H9 (cell line): ENCODE results near the gene CRLF2. TPM values are rescaled to one million over a fixed set of nuclear protein-coding genes. Genes with fewer than 3 reads are reported as not detected.

ENCODE experiments used
- DNase-seq: peaks from one replicate; pipeline ENCODE4 v3.0.0-alpha.2; 2017
- H2AFZ ChIP-seq: one replicate; pipeline ENCODE4 v1.6.1; 2013; ENCODE audit warnings: mild to moderate bottlenecking, low read length, control low read depth, moderate library complexity
- H2AK5ac ChIP-seq: 2 replicates; pipeline ENCODE4 v1.6.1; 2013; ENCODE audit warnings: low read length, control low read depth, mixed read lengths; ENCODE audit not compliant: insufficient read length
- H2BK120ac ChIP-seq: one replicate; pipeline ENCODE4 v1.6.1; 2013; ENCODE audit warnings: low read depth, mild to moderate bottlenecking, low read length, control low read depth, inconsistent platforms; ENCODE audit not compliant: poor library complexity, severe bottlenecking
- H2BK12ac ChIP-seq: 2 replicates; pipeline ENCODE4 v1.6.1; 2013; ENCODE audit warnings: low read length, control low read depth, mixed read lengths, low read depth; ENCODE audit not compliant: insufficient read length
- H2BK15ac ChIP-seq: 2 replicates; pipeline ENCODE4 v1.6.1; 2013; ENCODE audit warnings: low read depth, low read length, control low read depth
- H2BK20ac ChIP-seq: one replicate; pipeline ENCODE4 v1.6.1; 2013; ENCODE audit warnings: low read depth, mild to moderate bottlenecking, low read length, control low read depth, inconsistent platforms; ENCODE audit not compliant: poor library complexity, severe bottlenecking
- H2BK5ac ChIP-seq: 2 replicates; pipeline ENCODE4 v1.6.1; 2013; ENCODE audit warnings: low read length, control low read depth, mixed read lengths; ENCODE audit not compliant: insufficient read length
- H3K14ac ChIP-seq: 2 replicates; pipeline ENCODE4 v1.6.1; 2013; ENCODE audit warnings: low read length, control low read depth; ENCODE audit not compliant: insufficient read depth
- H3K18ac ChIP-seq: 2 replicates; pipeline ENCODE4 v1.6.1; 2013; ENCODE audit warnings: low read depth, mild to moderate bottlenecking, mixed read lengths, low read length, control low read depth; ENCODE audit not compliant: insufficient read length
- H3K23ac ChIP-seq: 2 replicates; pipeline ENCODE4 v1.6.1; 2013; ENCODE audit warnings: low read length, control low read depth, mixed read lengths, low read depth; ENCODE audit not compliant: insufficient read length
- H3K23me2 ChIP-seq: 2 replicates; pipeline ENCODE4 v1.6.1; 2013; ENCODE audit warnings: low read depth, mild to moderate bottlenecking, mixed read lengths, low read length, control low read depth; ENCODE audit not compliant: insufficient read length, poor library complexity, severe bottlenecking
- H3K27ac ChIP-seq: 2 replicates; pipeline ENCODE4 v1.5.1; 2013; ENCODE audit warnings: low read length, control low read depth, mixed read lengths, low read depth; ENCODE audit not compliant: insufficient read length
- H3K27me3 ChIP-seq: 2 replicates; pipeline ENCODE4 v1.6.1; 2013; ENCODE audit warnings: low read length, control low read depth, inconsistent platforms; ENCODE audit not compliant: insufficient read depth
- H3K4ac ChIP-seq: 2 replicates; pipeline ENCODE4 v1.6.1; 2013; ENCODE audit warnings: low read depth, mild to moderate bottlenecking, control low read depth, inconsistent platforms, low read length, moderate library complexity
- H3K4me1 ChIP-seq: 2 replicates; pipeline ENCODE4 v1.6.1; 2013; ENCODE audit warnings: low read length, control low read depth, inconsistent platforms; ENCODE audit not compliant: insufficient read depth
- H3K4me2 ChIP-seq: 2 replicates; pipeline ENCODE4 v1.6.1; 2013; ENCODE audit warnings: low read length, control low read depth, mixed read lengths; ENCODE audit not compliant: insufficient read length, insufficient read depth
- H3K56ac ChIP-seq: 2 replicates; pipeline ENCODE4 v1.6.1; 2013; ENCODE audit warnings: low read depth, mild to moderate bottlenecking, mixed read lengths, low read length, control low read depth; ENCODE audit not compliant: insufficient read length
- H3K79me1 ChIP-seq: 2 replicates; pipeline ENCODE4 v1.6.1; 2013; ENCODE audit warnings: low read depth, mild to moderate bottlenecking, moderate library complexity, low read length, control low read depth, inconsistent platforms; ENCODE audit not compliant: insufficient read depth, poor library complexity, severe bottlenecking
- H3K79me2 ChIP-seq: 2 replicates; pipeline ENCODE4 v1.6.1; 2013; ENCODE audit warnings: low read length, control low read depth, inconsistent platforms; ENCODE audit not compliant: insufficient read depth
- H3K9ac ChIP-seq: 2 replicates; pipeline ENCODE4 v1.6.1; 2013; ENCODE audit warnings: low read length, control low read depth, mixed read lengths; ENCODE audit not compliant: insufficient read length; ENCODE audit errors: extremely low read depth
- H3K9me3 ChIP-seq: one replicate; pipeline ENCODE4 v1.6.1; 2013; ENCODE audit warnings: low read depth, low read length, inconsistent platforms; ENCODE audit not compliant: control insufficient read depth
- H3T11ph ChIP-seq: one replicate; pipeline ENCODE4 v1.6.1; 2013; ENCODE audit warnings: mild to moderate bottlenecking, low read length, control low read depth, inconsistent platforms
- H4K20me1 ChIP-seq: one replicate; pipeline ENCODE4 v1.6.1; 2013; ENCODE audit not compliant: control insufficient read depth, insufficient read length, insufficient read depth
- H4K5ac ChIP-seq: 2 replicates; pipeline ENCODE4 v1.6.1; 2013; ENCODE audit warnings: low read depth, mild to moderate bottlenecking, mixed read lengths, low read length, control low read depth; ENCODE audit not compliant: insufficient read length
- H4K8ac ChIP-seq: replicated peaks from 2 replicates; pipeline ENCODE4 v1.6.1; 2013; ENCODE audit warnings: low read length, control low read depth, mixed read lengths, low read depth; ENCODE audit not compliant: insufficient read length
- H4K91ac ChIP-seq: 2 replicates; pipeline ENCODE4 v1.6.1; 2013; ENCODE audit warnings: low read depth, mild to moderate bottlenecking, moderate library complexity, mixed read lengths, low read length, control low read depth; ENCODE audit not compliant: insufficient read length
- H3K27ac Mint-ChIP-seq, 3 experiments: 2 replicates in 2 of 3; 3 replicates in 1 of 3; pipeline ENCODE4 v1.8.0; 2020 to 2021; ENCODE audit warnings: mixed read lengths in 3 of 3, mild to moderate bottlenecking in 1 of 3, moderate library complexity in 1 of 3
- H3K27me3 Mint-ChIP-seq: 2 replicates; pipeline ENCODE4 v1.8.0; 2021; ENCODE audit warnings: low read depth, mild to moderate bottlenecking, moderate library complexity, mixed read lengths
- H3K36me3 Mint-ChIP-seq, 3 experiments: 2 replicates in 2 of 3; 3 replicates in 1 of 3; pipeline ENCODE4 v1.8.0; 2020 to 2021; ENCODE audit warnings: low read depth in 3 of 3, mixed read lengths in 3 of 3; ENCODE audit not compliant: insufficient read depth in 1 of 3
- H3K4me1 Mint-ChIP-seq, 2 experiments: 2 replicates each; pipeline ENCODE4 v1.8.0; 2020; ENCODE audit warnings: mixed read lengths in 2 of 2
- H3K4me3 Mint-ChIP-seq, 2 experiments: 2 replicates in 1 of 2; 3 replicates in 1 of 2; pipeline ENCODE4 v1.8.0; 2020 to 2021; ENCODE audit warnings: mild to moderate bottlenecking in 2 of 2, mixed read lengths in 2 of 2, moderate library complexity in 1 of 2
- H3K9me3 Mint-ChIP-seq, 2 experiments: 2 replicates in 1 of 2; 3 replicates in 1 of 2; pipeline ENCODE4 v1.8.0; 2020; ENCODE audit warnings: mild to moderate bottlenecking in 2 of 2, mixed read lengths in 2 of 2, moderate library complexity in 1 of 2
- CTCF ChIP-seq: fragments of 200-600 bp; sonication (generic); conservative IDR thresholded peaks from 3 replicates; pipeline ENCODE4 v1.8.0; 2021; ENCODE audit warnings: antibody characterized with exemption, mild to moderate bottlenecking
- total RNA-seq: library from RNA; stranded (reverse); gene quantifications from 2 replicates; pipeline ENCODE4 v1.2.1, GENCODE V29; 2021

The CRLF2 gene
- total RNA-seq, 1 experiment from 2014 or later, result not detected

DNA sequence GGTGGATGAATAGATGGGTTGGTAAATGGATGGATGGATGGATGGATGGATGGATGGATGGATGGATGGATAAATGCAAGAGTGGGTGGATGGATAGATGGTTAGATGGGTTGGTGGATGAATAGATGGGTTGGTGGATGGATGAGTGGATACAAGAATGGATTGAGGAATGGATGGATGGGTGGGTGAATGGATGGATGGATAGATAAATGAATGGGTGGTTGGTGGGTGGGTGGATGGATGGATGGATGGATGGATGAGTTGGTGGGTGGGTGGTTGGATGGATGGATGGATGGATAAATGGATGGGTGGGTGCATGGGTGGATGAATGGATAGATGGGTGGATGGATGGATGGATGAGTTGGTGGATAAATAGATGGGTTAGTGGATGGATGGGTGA is 13.8 kb upstream of the CRLF2 start:
- no peak for TF ChIP-seq CTCF
- no peak overlapping the region for H2BK20ac ChIP-seq
- no peak overlapping the region for H3K4ac ChIP-seq
- H2AFZ ChIP-seq, result no peak overlapping the region
- no peak overlapping the region for H4K5ac ChIP-seq
- Mint-ChIP-seq H3K27ac (no peak overlapping the region), H3K4me3 (no peak overlapping the region), H3K4me1 (peaks cover 6% of the 10 kb centered on the region in 2 experiments), H3K27me3 (no peaks in the 10 kb centered on the region), H3K9me3 (peaks cover 20 to 25% of the 10 kb centered on the region in 2 experiments), H3K36me3 (peaks cover 3 to 11% (median 9%) of the 10 kb centered on the region in 3 experiments; a peak in 5 of 7 replicates)
- H3K27me3 ChIP-seq, result no peaks in the 10 kb centered on the region
- DNase-seq, result no peak
- no peak overlapping the region for H3K27ac ChIP-seq
- H3T11ph ChIP-seq, result no peak overlapping the region
- H3K79me2 ChIP-seq, result no peaks in the 10 kb centered on the region
- no peaks in the 10 kb centered on the region for H3K79me1 ChIP-seq
- no peak overlapping the region for H3K14ac ChIP-seq
- H3K4me2 ChIP-seq, result no peak overlapping the region
- H2AK5ac ChIP-seq, result no peak overlapping the region
- H3K18ac ChIP-seq, result no peak overlapping the region
- H2BK120ac ChIP-seq, result no peak overlapping the region
- H3K56ac ChIP-seq, result no peak overlapping the region
- H4K20me1 ChIP-seq, result no peaks in the 10 kb centered on the region
- H3K23me2 ChIP-seq, result no peaks in the 10 kb centered on the region
- H4K8ac ChIP-seq, result no peak overlapping the region
- H4K91ac ChIP-seq, result no peak overlapping the region
- H2BK15ac ChIP-seq, result no peak overlapping the region
- no peak overlapping the region for H2BK12ac ChIP-seq
- no peak overlapping the region for H2BK5ac ChIP-seq
- no peak overlapping the region for H3K23ac ChIP-seq
- peaks cover 2% of the 10 kb centered on the region; the same call in 1 of the 2 replicates for H3K4me1 ChIP-seq
- no peak overlapping the region for H3K9ac ChIP-seq
- peaks cover 8% of the 10 kb centered on the region for H3K9me3 ChIP-seq
